Esophagus squamous epithelium (tissue), 4 donors: ENCODE results near the gene MDFI.

Source experiments
- CTCF ChIP-seq, 6 experiments: fragments of 450-650 bp in 4 of 6; fragments of 200-600 bp in 2 of 6; sonication (generic) in 2 of 6; IDR thresholded peaks; one replicate each; pipeline ENCODE4 v1.5.1; 2016 to 2019; ENCODE audit warnings: antibody characterized with exemption in 6 of 6, mild to moderate bottlenecking in 4 of 6, moderate library complexity in 4 of 6
- POLR2A ChIP-seq, 4 donors: fragments of 450-650 bp; IDR thresholded peaks; one replicate each; pipeline ENCODE4 v1.6.1; 2017; ENCODE audit warnings: antibody characterized with exemption in 4 of 4, mild to moderate bottlenecking in 4 of 4, moderate library complexity in 3 of 4

GRCh38 chr6:41677124-41677921, 39.1 kb downstream of the MDFI start:
- TF ChIP-seq POLR2A (IDR thresholded peaks at IDR 0.05) (no peak), CTCF (IDR thresholded peaks at IDR 0.05) (no peak)
